Effector memory CD8-positive, alpha-beta T cell (primary cell): Measurements from ENCODE around the gene CDH13.

ENCODE experiments used
- ATAC-seq: fragments of 150-1000 bp; cut with Tn5 transposase; replicated peaks from 2 replicates; pipeline ENCODE4 v1.10.0; 2021; ENCODE audit warnings: mild to moderate bottlenecking, moderate library complexity
- DNase-seq, 3 experiments: peaks; one replicate each; pipeline ENCODE4 v3.0.0; 2021
- H3K27ac Mint-ChIP-seq, 2 donors: one replicate each; pipeline ENCODE4 v1.8.0; 2022; ENCODE audit warnings: mild to moderate bottlenecking in 2 of 2, mixed read lengths in 2 of 2, moderate library complexity in 2 of 2
- H3K27me3 Mint-ChIP-seq, 2 donors: one replicate each; pipeline ENCODE4 v1.8.0; 2022; ENCODE audit warnings: mixed read lengths in 2 of 2
- H3K36me3 Mint-ChIP-seq: one replicate; pipeline ENCODE4 v1.8.0; 2022; ENCODE audit warnings: mild to moderate bottlenecking, moderate library complexity, mixed read lengths; ENCODE audit not compliant: insufficient read depth
- H3K4me1 Mint-ChIP-seq, 2 donors: one replicate each; pipeline ENCODE4 v1.8.0; 2022; ENCODE audit warnings: low read depth in 2 of 2, mixed read lengths in 2 of 2
- H3K4me3 Mint-ChIP-seq, 2 donors: one replicate each; pipeline ENCODE4 v1.8.0; 2022; ENCODE audit warnings: mild to moderate bottlenecking in 2 of 2, mixed read lengths in 2 of 2, moderate library complexity in 2 of 2
- H3K9me3 Mint-ChIP-seq, 2 donors: one replicate each; pipeline ENCODE4 v1.8.0; 2022; ENCODE audit warnings: mixed read lengths in 2 of 2

The CDH13 gene

DNA sequence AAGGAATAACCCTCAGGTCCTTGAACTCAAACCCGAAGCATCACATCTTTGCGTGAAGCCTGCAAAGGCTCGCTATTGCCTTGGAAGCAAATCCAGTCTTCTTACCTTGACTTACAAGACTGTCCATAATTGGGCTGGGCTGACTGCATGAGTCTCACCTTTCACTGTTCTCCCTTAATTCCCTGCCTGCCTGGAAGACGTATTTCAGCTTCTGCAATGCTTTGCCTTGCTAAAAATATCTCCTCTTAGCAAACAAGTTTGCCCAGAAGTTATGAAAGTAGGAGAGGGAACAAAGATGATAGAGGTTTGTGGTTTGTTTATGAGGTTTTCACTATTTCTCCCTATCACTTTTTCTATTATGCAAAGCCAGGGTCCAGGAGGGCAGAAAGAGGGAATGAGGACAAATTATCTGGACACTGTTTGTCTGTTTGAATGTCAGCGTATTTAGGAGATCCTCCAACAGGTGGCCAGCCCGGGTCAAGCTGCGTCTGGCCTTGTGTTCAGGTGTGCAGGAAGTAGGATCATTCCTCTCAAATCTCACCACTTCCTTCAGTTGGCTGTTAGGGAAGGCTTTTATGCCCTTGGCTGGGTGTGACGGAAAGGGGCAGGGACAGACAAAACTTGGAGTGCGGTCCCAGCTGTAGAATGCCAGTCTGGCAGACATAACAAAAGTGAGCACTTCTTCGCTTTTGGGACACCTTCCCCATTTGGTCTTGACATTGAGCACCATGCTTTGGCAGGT is 488.9 kb downstream of the CDH13 start:
- Mint-ChIP-seq H3K36me3 (no peaks in the 10 kb centered on the region), H3K4me3 (no peak overlapping the region), H3K27ac (no peak overlapping the region), H3K9me3 (no peaks in the 10 kb centered on the region), H3K27me3 (peaks cover 17 to 30% of the 10 kb centered on the region in 2 donors), H3K4me1 (peaks cover 0 to 2% of the 10 kb centered on the region in 2 donors)
- DNase-seq, result no peak
- no peak for ATAC-seq

DNA sequence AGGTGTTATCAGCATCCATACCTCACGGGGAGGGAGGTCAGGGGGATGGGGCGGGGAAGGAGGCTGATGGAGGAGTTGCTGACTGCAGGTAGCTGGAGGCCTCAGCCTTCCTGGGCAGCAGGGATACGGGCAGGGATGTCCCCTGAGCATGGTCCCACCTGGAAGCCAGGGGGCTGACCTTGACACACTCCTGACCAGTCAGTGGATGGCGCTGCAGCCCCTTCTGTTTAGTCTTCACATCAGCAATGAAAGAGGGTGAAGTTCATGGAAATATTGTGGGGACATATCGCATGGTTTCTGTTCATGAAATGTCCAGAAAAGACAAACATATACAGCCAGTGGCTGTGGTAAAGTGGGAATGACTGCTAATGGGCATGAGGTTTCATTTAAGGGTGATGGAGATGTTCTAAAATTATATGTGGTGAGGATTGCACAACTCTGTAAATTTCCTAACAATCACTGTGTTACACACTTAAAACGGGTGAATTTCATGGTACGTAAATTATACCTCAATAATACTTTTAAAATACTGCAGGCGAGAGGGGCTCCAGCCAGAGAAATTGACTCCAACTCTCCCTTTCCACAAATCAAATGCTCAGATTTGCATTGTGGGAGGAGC is 489.6 kb downstream of the CDH13 start:
- Mint-ChIP-seq H3K9me3 (no peaks in the 10 kb centered on the region), H3K27me3 (peaks cover 17 to 30% of the 10 kb centered on the region in 2 donors), H3K36me3 (no peaks in the 10 kb centered on the region), H3K4me3 (no peak overlapping the region), H3K27ac (no peak overlapping the region), H3K4me1 (peaks cover 0 to 2% of the 10 kb centered on the region in 2 donors)
- no peak for DNase-seq
- no peak for ATAC-seq

DNA sequence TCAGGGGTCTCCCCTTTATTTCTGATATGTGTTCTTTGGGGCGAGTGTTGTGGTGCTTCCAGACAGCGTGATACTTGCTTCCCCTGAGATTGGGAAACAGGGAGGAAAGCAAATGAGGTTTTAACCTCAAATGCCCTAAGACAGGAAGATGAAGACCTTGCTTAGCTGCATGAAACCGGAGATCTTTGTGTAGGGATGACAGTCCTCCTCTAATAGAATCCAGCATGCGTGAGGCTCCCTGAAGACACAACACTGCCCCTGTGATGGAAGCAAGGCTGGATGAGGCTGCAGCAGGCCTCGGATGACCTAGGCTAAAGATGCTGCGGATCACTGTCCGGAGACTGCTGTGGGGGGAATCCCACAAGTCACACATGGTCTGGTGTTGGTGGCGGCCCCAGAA is 491.0 kb downstream of the CDH13 start:
- no peak for DNase-seq
- no peak overlapping the region for H3K4me3 Mint-ChIP-seq
- no peak for ATAC-seq

DNA sequence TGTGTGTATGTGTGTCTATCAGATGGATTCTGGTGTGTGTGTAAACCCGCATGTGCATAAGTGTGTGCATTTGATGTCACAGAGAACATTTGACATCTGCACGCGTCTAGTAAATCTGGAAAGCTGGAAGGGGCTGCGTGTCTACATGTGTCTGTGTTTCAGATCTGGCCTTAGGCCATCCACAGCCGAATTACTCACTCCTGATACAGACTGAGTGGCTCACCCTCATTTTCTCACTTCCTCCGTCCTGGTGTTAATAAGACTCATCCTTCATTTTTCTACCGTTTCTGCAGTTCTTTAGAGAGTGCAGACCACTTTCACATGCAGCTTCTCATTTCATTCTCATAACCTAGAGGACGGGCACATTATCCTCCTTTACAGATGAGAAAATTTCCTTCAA is 491.6 kb downstream of the CDH13 start:
- H3K9me3 Mint-ChIP-seq, result no peaks in the 10 kb centered on the region
- no peak for ATAC-seq
- no peak overlapping the region for H3K27ac Mint-ChIP-seq
- peaks cover 13 to 14% of the 10 kb centered on the region in 2 donors for H3K27me3 Mint-ChIP-seq
- H3K36me3 Mint-ChIP-seq, result no peaks in the 10 kb centered on the region
- H3K4me3 Mint-ChIP-seq, result no peak overlapping the region
- peaks cover 0 to 2% of the 10 kb centered on the region in 2 donors for H3K4me1 Mint-ChIP-seq
- DNase-seq, result no peak

More for the DNA sequence above, 491.0 kb downstream of the CDH13 start:
- H3K27me3 Mint-ChIP-seq, result peaks cover 16 to 20% of the 10 kb centered on the region in 2 donors
- H3K4me1 Mint-ChIP-seq, result peaks cover 0 to 2% of the 10 kb centered on the region in 2 donors
- H3K27ac Mint-ChIP-seq, result no peak overlapping the region
- no peaks in the 10 kb centered on the region for H3K9me3 Mint-ChIP-seq
- no peaks in the 10 kb centered on the region for H3K36me3 Mint-ChIP-seq

DNA sequence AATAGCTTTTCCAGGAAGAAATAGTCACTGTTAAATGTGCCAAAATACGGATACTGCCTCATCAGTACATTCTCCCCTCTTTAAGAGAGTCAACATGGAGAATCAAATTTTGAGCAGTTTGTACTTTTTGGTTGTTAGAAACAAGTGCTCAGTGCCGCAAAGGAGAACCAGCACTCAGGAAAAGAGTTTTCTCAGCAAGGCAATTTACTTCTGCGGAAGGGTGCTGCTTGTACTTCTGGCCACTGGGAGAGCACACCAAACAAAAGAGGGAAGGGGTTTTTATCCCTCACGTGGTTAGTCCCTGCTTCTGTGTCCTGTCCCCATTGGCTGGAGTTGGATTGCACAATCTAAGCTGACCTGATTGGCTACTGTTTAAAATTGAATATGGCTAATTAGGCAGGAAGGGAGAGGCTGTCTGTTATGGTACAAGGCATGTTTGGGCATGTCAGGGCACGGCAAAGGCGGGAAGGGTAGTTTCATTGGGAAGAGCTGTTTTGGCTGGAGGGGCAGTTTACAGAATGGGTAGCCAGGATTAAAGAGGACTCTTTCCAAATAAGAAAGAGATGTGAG is 499.3 kb downstream of the CDH13 start:
- peaks cover 27 to 33% of the 10 kb centered on the region in 2 donors for H3K27me3 Mint-ChIP-seq
- no peak overlapping the region for H3K4me3 Mint-ChIP-seq
- peaks cover 10 to 13% of the 10 kb centered on the region in 2 donors for H3K9me3 Mint-ChIP-seq
- no peaks in the 10 kb centered on the region for H3K4me1 Mint-ChIP-seq
- DNase-seq (no peak), ATAC-seq (no peak)
- no peak overlapping the region for H3K27ac Mint-ChIP-seq
- no peaks in the 10 kb centered on the region for H3K36me3 Mint-ChIP-seq

DNA sequence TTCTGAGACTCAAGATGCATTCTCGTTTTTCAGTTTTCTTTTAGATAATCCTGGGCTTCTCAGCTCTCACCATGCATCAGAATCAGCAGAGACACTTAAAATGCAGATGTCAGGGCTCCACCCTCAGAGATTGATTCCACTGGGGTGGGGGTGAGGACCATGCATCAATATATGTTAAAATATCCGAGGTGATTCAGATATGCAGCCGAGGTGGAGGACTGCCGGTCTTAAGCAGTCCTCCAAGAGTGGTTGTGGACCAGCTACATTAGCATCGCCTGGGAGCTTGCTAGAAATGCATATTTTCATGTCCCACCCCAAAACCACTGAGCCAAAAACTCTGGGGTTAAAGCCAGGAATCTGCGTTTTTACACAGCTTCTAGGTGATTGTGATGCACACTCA is 501.3 kb downstream of the CDH13 start:
- Mint-ChIP-seq H3K27ac (no peak overlapping the region), H3K27me3 (peaks cover 25 to 33% of the 10 kb centered on the region in 2 donors), H3K4me1 (no peaks in the 10 kb centered on the region), H3K9me3 (peaks cover 10 to 13% of the 10 kb centered on the region in 2 donors), H3K36me3 (no peaks in the 10 kb centered on the region), H3K4me3 (no peak overlapping the region)
- no peak for ATAC-seq
- no peak for DNase-seq

DNA sequence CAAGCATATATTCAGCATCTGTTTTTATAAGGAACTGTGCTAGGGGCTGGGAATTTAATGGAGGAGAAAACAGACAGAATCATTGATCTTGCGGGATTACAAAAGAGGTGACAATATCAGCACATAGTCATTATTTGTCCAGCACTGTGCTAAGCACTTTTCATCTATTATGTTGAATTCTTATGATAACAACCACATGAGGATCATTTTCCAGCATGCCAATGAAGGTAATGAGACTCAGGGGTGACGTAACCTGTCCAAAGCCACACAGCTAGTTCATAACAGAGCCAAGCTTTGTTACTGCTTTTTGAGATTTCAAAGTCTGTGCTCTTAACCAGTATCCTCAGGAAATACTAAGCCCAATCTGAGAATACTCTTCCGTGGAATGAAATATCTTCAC is 503.3 kb downstream of the CDH13 start:
- H3K36me3 Mint-ChIP-seq, result no peaks in the 10 kb centered on the region
- no peaks in the 10 kb centered on the region for H3K4me1 Mint-ChIP-seq
- no peak overlapping the region for H3K4me3 Mint-ChIP-seq
- peaks cover 10 to 13% of the 10 kb centered on the region in 2 donors for H3K9me3 Mint-ChIP-seq
- ATAC-seq, result no peak
- peaks cover 31 to 40% of the 10 kb centered on the region in 2 donors for H3K27me3 Mint-ChIP-seq
- H3K27ac Mint-ChIP-seq, result no peak overlapping the region
- DNase-seq, result no peak

DNA sequence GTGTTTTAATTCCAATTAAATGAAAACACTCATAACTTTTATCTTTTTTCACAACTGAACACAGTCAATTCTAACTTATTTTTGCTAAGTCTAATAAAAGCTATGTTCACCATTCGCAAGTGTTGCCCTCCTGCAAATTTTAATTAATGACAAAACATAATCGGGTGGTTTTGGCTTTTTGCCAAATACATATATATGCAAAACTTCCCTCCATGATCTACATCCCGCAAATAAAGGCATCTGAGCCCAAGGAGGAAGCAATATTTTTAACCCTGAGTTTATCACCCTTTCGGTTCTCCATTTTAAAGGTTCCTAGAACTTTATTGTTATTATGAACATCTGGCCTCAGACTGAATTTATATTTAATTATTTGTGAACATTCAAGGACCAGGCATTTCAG is 507.9 kb downstream of the CDH13 start:
- H3K27ac Mint-ChIP-seq, result no peak overlapping the region

DNA sequence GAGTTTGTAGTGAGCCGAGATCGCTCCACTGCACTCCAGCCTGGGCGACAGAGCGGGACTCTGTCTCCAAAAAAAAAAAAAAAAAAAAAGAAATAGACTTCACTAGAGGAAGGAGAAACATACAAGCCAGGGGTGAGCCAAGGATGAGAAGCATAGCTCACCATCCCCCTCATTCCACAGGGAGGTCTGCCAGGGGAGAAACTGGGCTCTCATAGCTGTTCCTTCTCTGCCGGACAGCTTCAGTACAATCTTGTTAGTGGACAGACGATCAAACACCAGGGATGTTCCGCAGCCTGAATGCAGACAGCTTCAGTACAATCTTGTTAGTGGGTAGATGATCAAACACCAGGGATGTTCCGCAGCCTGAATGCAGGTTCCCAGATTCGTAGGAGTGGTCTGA is 509.6 kb downstream of the CDH13 start:
- Mint-ChIP-seq H3K27me3 (peaks cover 6 to 30% of the 10 kb centered on the region in 2 donors), H3K4me1 (peaks cover 6 to 15% of the 10 kb centered on the region in 2 donors), H3K4me3 (no peak overlapping the region), H3K27ac (peak overlapping the region in 1 of 2 donors; percentile 54), H3K36me3 (peaks cover 2% of the 10 kb centered on the region), H3K9me3 (no peaks in the 10 kb centered on the region)
- DNase-seq, result no peak
- no peak for ATAC-seq

More for the DNA sequence above, 507.9 kb downstream of the CDH13 start:
- ATAC-seq (no peak), DNase-seq (no peak)
- Mint-ChIP-seq H3K4me1 (peaks cover 6 to 15% of the 10 kb centered on the region in 2 donors), H3K9me3 (no peaks in the 10 kb centered on the region), H3K4me3 (no peak overlapping the region), H3K27me3 (peaks cover 6 to 16% of the 10 kb centered on the region in 2 donors), H3K36me3 (peaks cover 2% of the 10 kb centered on the region)

DNA sequence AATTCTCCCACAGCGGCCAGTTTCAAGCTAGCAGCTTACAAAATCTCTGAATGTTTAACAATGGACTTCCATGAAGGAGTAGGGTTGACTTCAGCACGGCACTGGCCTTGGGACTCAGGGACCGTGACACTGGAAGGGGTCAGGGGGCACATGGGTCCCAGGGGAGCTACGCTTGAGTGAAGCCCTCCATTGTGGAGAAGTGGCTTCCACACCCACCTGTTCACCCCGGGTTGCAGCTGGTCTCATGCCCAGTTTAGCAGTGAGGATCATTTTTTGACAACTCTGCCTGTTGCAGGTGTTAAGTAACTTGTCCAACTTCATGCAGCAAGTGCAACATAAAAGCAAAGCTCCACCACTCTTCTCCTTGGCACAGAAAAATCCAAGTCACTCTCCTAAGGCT is 510.2 kb downstream of the CDH13 start:
- DNase-seq (no peak), ATAC-seq (peak; percentile 38)
- H3K4me3 Mint-ChIP-seq, result peak overlapping the region; percentile 69 to 82
- H3K27ac Mint-ChIP-seq, result peak overlapping the region; percentile 88 to 92
- H3K27me3 Mint-ChIP-seq, result peaks cover 6 to 35% of the 10 kb centered on the region in 2 donors
- H3K4me1 Mint-ChIP-seq, result peaks cover 6 to 15% of the 10 kb centered on the region in 2 donors
- peaks cover 2% of the 10 kb centered on the region for H3K36me3 Mint-ChIP-seq
- H3K9me3 Mint-ChIP-seq, result no peaks in the 10 kb centered on the region

DNA sequence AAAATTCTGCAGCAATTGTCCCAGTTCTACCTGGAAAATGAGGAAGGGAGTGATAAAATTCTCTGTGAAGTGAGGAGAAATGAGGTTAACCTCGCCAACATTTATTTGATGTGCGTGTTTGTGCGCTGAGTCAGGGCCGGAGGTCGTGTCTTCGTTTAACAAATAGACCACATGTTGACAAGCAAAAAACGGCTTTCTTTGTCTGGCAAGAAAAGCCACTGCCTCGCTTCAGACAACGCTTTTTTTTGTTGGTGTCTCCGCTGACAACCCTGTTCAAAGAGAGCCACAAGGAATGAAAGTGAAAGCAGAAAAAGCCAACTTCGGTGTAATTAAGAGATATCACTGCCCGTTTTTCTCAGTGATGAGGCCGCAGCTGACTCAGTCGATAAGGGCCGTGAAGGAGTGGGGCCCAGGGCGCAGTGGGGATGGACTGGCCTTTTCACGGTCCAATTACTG is 510.6 kb downstream of the CDH13 start:
- Mint-ChIP-seq H3K9me3 (no peaks in the 10 kb centered on the region), H3K36me3 (peaks cover 2% of the 10 kb centered on the region), H3K4me3 (peak overlapping the region; percentile 69 to 82), H3K27ac (peak overlapping the region; percentile 88 to 92), H3K4me1 (peaks cover 6 to 15% of the 10 kb centered on the region in 2 donors), H3K27me3 (peaks cover 6 to 36% of the 10 kb centered on the region in 2 donors)
- ATAC-seq (peak; percentile 88), DNase-seq (peak; percentile 15 to 27 (median 27))

DNA sequence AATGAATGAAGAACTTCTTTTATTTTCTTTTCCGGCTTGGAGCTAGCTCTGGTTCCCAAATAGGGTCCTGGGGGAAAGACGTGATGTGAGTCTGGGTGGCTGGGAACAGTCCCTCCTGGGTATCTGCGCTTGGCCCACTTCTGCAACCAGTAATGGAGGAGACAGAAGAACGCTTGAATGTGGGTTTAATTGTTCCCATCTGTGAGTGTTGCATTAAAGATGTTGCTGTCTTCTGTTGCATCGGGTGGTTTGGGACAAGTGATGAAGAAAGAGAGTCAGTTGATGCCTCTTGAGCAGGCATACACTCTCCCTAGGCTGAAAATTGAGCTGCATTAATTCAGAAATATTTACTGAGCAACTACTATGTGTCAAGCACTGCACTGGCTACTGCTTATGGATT is 511.1 kb downstream of the CDH13 start:
- H3K4me3 Mint-ChIP-seq, result peak overlapping the region; percentile 69 to 82
- DNase-seq, result no peak
- H3K4me1 Mint-ChIP-seq, result peaks cover 6 to 15% of the 10 kb centered on the region in 2 donors
- ATAC-seq, result no peak
- H3K9me3 Mint-ChIP-seq, result no peaks in the 10 kb centered on the region
- peaks cover 2% of the 10 kb centered on the region for H3K36me3 Mint-ChIP-seq
- peaks cover 6 to 36% of the 10 kb centered on the region in 2 donors for H3K27me3 Mint-ChIP-seq
- H3K27ac Mint-ChIP-seq, result peak overlapping the region; percentile 88 to 92

DNA sequence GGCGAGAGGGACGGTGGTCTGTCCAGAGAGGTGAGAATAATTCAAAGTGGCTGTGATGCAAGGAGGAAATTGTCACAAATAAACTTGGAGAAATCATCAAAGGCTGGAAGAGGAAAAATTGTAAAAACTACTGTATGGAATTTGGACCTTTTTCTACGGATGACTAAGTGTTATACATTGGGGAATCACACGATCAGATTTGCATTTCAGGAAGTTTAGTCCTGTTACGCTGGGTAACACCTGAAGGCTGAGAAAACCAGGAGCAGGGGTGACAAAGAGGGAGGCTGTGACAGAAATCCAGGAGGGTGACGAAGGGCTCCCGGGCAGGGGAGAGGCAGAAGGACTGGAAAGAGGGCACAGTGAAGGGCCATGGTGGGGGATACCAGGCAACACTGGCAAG is 511.7 kb downstream of the CDH13 start:
- H3K4me3 Mint-ChIP-seq, result no peak overlapping the region
- no peak for ATAC-seq
- H3K27ac Mint-ChIP-seq, result no peak overlapping the region

More for the DNA sequence above, 511.7 kb downstream of the CDH13 start:
- H3K4me1 Mint-ChIP-seq, result peaks cover 6 to 15% of the 10 kb centered on the region in 2 donors
- peaks cover 7 to 40% of the 10 kb centered on the region in 2 donors for H3K27me3 Mint-ChIP-seq
- no peak for DNase-seq
- H3K36me3 Mint-ChIP-seq, result peaks cover 2% of the 10 kb centered on the region
- no peaks in the 10 kb centered on the region for H3K9me3 Mint-ChIP-seq
